Muscle layer of duodenum (tissue), 2 donors: Measurements from ENCODE around the gene ARL2BP.

Experiments used
- H3K27ac ChIP-seq: one replicate; pipeline ENCODE4 v1.7.0; 2013; ENCODE audit warnings: mild to moderate bottlenecking, low read length
- H3K27me3 ChIP-seq: one replicate; pipeline ENCODE4 v1.7.0; 2013; ENCODE audit warnings: low read depth, mild to moderate bottlenecking, control low read depth, low read length
- H3K36me3 ChIP-seq, 2 donors: one replicate each; pipeline ENCODE4 v1.7.0; 2013; ENCODE audit warnings: low read length in 2 of 2, control low read depth in 1 of 2, mild to moderate bottlenecking in 1 of 2; ENCODE audit not compliant: insufficient read depth in 2 of 2, control insufficient read depth in 1 of 2
- H3K4me1 ChIP-seq, 2 donors: one replicate each; pipeline ENCODE4 v1.7.0; 2013; ENCODE audit warnings: low read length in 2 of 2, mild to moderate bottlenecking in 2 of 2, control low read depth in 1 of 2, moderate library complexity in 1 of 2; ENCODE audit not compliant: insufficient read depth in 2 of 2, control insufficient read depth in 1 of 2
- H3K4me3 ChIP-seq, 2 donors: one replicate each; pipeline ENCODE4 v1.7.0; 2013; ENCODE audit warnings: low read length in 2 of 2, low read depth in 1 of 2, mild to moderate bottlenecking in 1 of 2
- H3K9me3 ChIP-seq, 2 donors: one replicate each; pipeline ENCODE4 v1.7.0; 2013; ENCODE audit warnings: low read length in 2 of 2, control low read depth in 1 of 2, mild to moderate bottlenecking in 1 of 2; ENCODE audit not compliant: control insufficient read depth in 1 of 2
- donor health status: healthy.

Gene ARL2BP

GRCh38 chr16:57276596-57276995 is 31.5 kb downstream of the ARL2BP start:
- peaks cover 0 to 9% of the 10 kb centered on the region in 2 donors for H3K4me1 ChIP-seq
- no peak overlapping the region for H3K4me3 ChIP-seq
- no peaks in the 10 kb centered on the region for H3K36me3 ChIP-seq
- H3K27ac ChIP-seq, result no peak overlapping the region
- H3K9me3 ChIP-seq, result no peaks in the 10 kb centered on the region
- no peaks in the 10 kb centered on the region for H3K27me3 ChIP-seq

GRCh38 chr16:57277586-57277985 is 32.5 kb downstream of the ARL2BP start:
- no peaks in the 10 kb centered on the region for H3K9me3 ChIP-seq
- peaks cover 0 to 9% of the 10 kb centered on the region in 2 donors for H3K4me1 ChIP-seq
- no peaks in the 10 kb centered on the region for H3K36me3 ChIP-seq
- H3K27ac ChIP-seq, result no peak overlapping the region
- no peaks in the 10 kb centered on the region for H3K27me3 ChIP-seq
- H3K4me3 ChIP-seq, result no peak overlapping the region

GRCh38 chr16:57278494-57278893 is 33.4 kb downstream of the ARL2BP start:
- H3K36me3 ChIP-seq, result no peaks in the 10 kb centered on the region
- H3K4me1 ChIP-seq, result peaks cover 0 to 9% of the 10 kb centered on the region in 2 donors

GRCh38 chr16:57279780-57280638 is 35.0 kb downstream of the ARL2BP start:
- Histone ChIP-seq H3K4me3 (no peak overlapping the region), H3K9me3 (no peaks in the 10 kb centered on the region), H3K36me3 (no peaks in the 10 kb centered on the region), H3K27ac (no peak overlapping the region), H3K4me1 (peaks cover 0 to 24% of the 10 kb centered on the region in 2 donors), H3K27me3 (no peaks in the 10 kb centered on the region)

More at GRCh38 chr16:57278494-57278893, 33.4 kb downstream of the ARL2BP start:
- Histone ChIP-seq H3K27ac (no peak overlapping the region), H3K27me3 (no peaks in the 10 kb centered on the region), H3K4me3 (no peak overlapping the region), H3K9me3 (no peaks in the 10 kb centered on the region)

GRCh38 chr16:57281791-57282190 is 36.7 kb downstream of the ARL2BP start:
- Histone ChIP-seq H3K36me3 (no peaks in the 10 kb centered on the region), H3K27me3 (no peaks in the 10 kb centered on the region), H3K27ac (no peak overlapping the region), H3K4me1 (peaks cover 0 to 21% of the 10 kb centered on the region in 2 donors), H3K9me3 (no peaks in the 10 kb centered on the region), H3K4me3 (no peak overlapping the region)

GRCh38 chr16:57282510-57283213 is 37.6 kb downstream of the ARL2BP start:
- Histone ChIP-seq H3K27ac (no peak overlapping the region), H3K4me1 (peaks cover 0 to 16% of the 10 kb centered on the region in 2 donors), H3K27me3 (no peaks in the 10 kb centered on the region), H3K36me3 (no peaks in the 10 kb centered on the region), H3K4me3 (no peak overlapping the region), H3K9me3 (no peaks in the 10 kb centered on the region)

- no peak overlapping the region for H3K27ac ChIP-seq
- H3K36me3 ChIP-seq, result no peaks in the 10 kb centered on the region
- no peaks in the 10 kb centered on the region for H3K27me3 ChIP-seq
- no peaks in the 10 kb centered on the region for H3K9me3 ChIP-seq
- peaks cover 0 to 16% of the 10 kb centered on the region in 2 donors for H3K4me1 ChIP-seq
- peak overlapping the region; percentile 50 to 70 for H3K4me3 ChIP-seq
These were observed 38.3 kb downstream of the ARL2BP start for GRCh38 chr16:57283214-57283958.

- no peaks in the 10 kb centered on the region for H3K9me3 ChIP-seq
- no peaks in the 10 kb centered on the region for H3K27me3 ChIP-seq
- no peaks in the 10 kb centered on the region for H3K36me3 ChIP-seq
- H3K4me1 ChIP-seq, result peaks cover 0 to 16% of the 10 kb centered on the region in 2 donors
- H3K4me3 ChIP-seq, result peak overlapping the region; percentile 50 to 70
- H3K27ac ChIP-seq, result no peak overlapping the region
These were observed 38.8 kb downstream of the ARL2BP start for GRCh38 chr16:57283959-57284208.

- Histone ChIP-seq H3K27me3 (no peaks in the 10 kb centered on the region), H3K9me3 (no peaks in the 10 kb centered on the region), H3K4me3 (peak within 1 kb of the TSS; percentile 50 to 70), H3K27ac (no peak within 1 kb of the TSS), H3K4me1 (peaks cover 0 to 16% of the 10 kb centered on the region in 2 donors), H3K36me3 (no peaks in the 10 kb centered on the region)
These were observed 39.3 kb downstream of the ARL2BP start, which contains the start of gene PLLP for GRCh38 chr16:57284209-57284951. Gene PLLP (minus strand): TSS chr16:57284672. CDS start chr16:57284540, 132 bp downstream.

GRCh38 chr16:57284952-57285363 is 39.9 kb downstream of the ARL2BP start:
- Histone ChIP-seq H3K4me1 (peaks cover 0 to 16% of the 10 kb centered on the region in 2 donors), H3K36me3 (no peaks in the 10 kb centered on the region), H3K9me3 (no peaks in the 10 kb centered on the region), H3K27ac (no peak overlapping the region), H3K27me3 (no peaks in the 10 kb centered on the region), H3K4me3 (peak overlapping the region; percentile 50 to 70)
